Subcutaneous abdominal adipose tissue (tissue), 5 donors: ENCODE results near the gene GABBR1.

Experiments
- H3K27ac ChIP-seq: one replicate; pipeline ENCODE4 v1.7.0; 2013; ENCODE audit warnings: low read depth, mild to moderate bottlenecking, inconsistent platforms, low read length, moderate library complexity
- H3K27me3 ChIP-seq, 5 donors: one replicate each; pipeline ENCODE4 v1.7.0; 2013; ENCODE audit warnings: low read length in 5 of 5, inconsistent platforms in 1 of 5; ENCODE audit not compliant: control insufficient read depth in 5 of 5, insufficient read depth in 4 of 5
- H3K36me3 ChIP-seq, 5 donors: one replicate each; pipeline ENCODE4 v1.7.0; 2013; ENCODE audit warnings: low read length in 5 of 5; ENCODE audit not compliant: control insufficient read depth in 5 of 5, insufficient read depth in 5 of 5
- H3K4me1 ChIP-seq, 5 donors: one replicate each; pipeline ENCODE4 v1.7.0; 2013; ENCODE audit warnings: low read length in 5 of 5, mild to moderate bottlenecking in 3 of 5, moderate library complexity in 1 of 5; ENCODE audit not compliant: control insufficient read depth in 5 of 5, insufficient read depth in 5 of 5
- H3K4me3 ChIP-seq, 5 donors: one replicate each; pipeline ENCODE4 v1.7.0; 2013; ENCODE audit warnings: low read length in 5 of 5, low read depth in 1 of 5
- H3K9ac ChIP-seq, 5 donors: one replicate each; pipeline ENCODE4 v1.7.0; 2013; ENCODE audit warnings: low read length in 5 of 5, mild to moderate bottlenecking in 4 of 5, moderate library complexity in 3 of 5
- H3K9me3 ChIP-seq, 5 donors: one replicate each; pipeline ENCODE4 v1.7.0; 2013; ENCODE audit warnings: low read length in 5 of 5; ENCODE audit not compliant: control insufficient read depth in 5 of 5
- donor health status: healthy.
- donor health status: healthy.
- donor health status: healthy.
- donor health status: healthy.
- donor health status: healthy.

Gene GABBR1

GRCh38 chr6:29624520-29624961 lies 8.4 kb downstream of the GABBR1 start:
- H3K4me3 ChIP-seq = no peak overlapping the region
- H3K36me3 ChIP-seq = peaks cover 3 to 43% (median 30%) of the 10 kb centered on the region in 5 donors
- no peaks in the 10 kb centered on the region for H3K9me3 ChIP-seq
- peaks cover 0 to 4% (median 0%) of the 10 kb centered on the region in 5 donors for H3K27me3 ChIP-seq
- H3K4me1 ChIP-seq = peaks cover 0 to 16% (median 15%) of the 10 kb centered on the region in 5 donors
- no peak overlapping the region for H3K27ac ChIP-seq
- H3K9ac ChIP-seq = no peak overlapping the region

DNA sequence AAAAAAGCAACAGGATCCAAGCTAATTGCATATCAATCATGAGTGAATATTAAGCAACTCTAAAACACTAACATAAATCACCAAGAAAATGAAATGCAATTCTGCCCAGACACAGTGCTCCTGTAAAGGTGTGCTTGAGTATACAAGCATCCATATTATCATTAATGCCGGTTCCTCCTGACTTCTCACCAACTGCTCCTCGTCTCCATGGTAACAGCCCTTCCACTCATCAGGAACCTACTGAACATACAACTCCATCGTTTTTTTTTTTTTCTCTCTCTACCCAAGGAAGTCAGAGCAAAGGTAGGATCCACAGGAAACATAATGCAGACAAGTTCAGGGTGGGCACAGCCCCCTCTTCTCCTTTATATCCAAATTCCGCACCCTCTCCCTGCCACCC lies 12.4 kb downstream of the GABBR1 start:
- Histone ChIP-seq H3K9ac (no peak overlapping the region), H3K4me1 (no peaks in the 10 kb centered on the region), H3K27me3 (no peaks in the 10 kb centered on the region), H3K27ac (no peak overlapping the region), H3K4me3 (no peak overlapping the region), H3K9me3 (no peaks in the 10 kb centered on the region), H3K36me3 (peaks cover 10 to 54% (median 40%) of the 10 kb centered on the region in 5 donors)

DNA sequence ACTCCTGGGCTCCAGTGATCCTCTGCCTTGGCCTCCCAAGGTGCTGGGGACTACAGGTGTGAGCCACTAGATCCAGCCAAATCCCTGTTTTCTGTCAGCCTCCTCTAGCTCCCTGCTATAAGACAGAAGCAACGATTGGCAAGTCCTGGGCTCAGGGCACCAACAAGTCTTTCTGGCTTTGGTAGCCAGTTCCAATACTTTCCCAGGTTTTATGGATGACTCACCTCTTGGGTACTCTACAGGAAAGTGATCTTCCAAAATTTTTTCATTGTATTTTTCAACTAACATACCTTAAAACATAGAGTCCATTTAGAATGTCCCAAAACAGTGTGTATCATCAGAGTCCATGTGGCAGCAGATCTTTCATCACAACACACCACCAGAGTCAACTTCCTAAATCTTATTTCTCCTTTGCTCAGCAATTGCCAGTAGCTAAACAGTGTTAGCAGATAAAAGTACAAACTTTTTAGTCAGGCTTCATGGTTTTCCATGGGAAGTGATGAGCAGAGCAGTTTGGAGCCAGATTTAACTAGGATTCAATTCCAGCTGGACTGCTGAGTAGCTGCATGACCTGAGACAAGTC lies 13.3 kb downstream of the GABBR1 start:
- Histone ChIP-seq H3K36me3 (peaks cover 10 to 55% (median 40%) of the 10 kb centered on the region in 5 donors), H3K27me3 (no peaks in the 10 kb centered on the region), H3K9me3 (no peaks in the 10 kb centered on the region), H3K9ac (no peak overlapping the region), H3K4me1 (no peaks in the 10 kb centered on the region), H3K27ac (no peak overlapping the region), H3K4me3 (no peak overlapping the region)

GRCh38 chr6:29617782-29618554 lies 15.0 kb downstream of the GABBR1 start:
- no peaks in the 10 kb centered on the region for H3K27me3 ChIP-seq
- H3K9ac ChIP-seq = no peak overlapping the region
- H3K36me3 ChIP-seq = peaks cover 20 to 60% (median 42%) of the 10 kb centered on the region in 5 donors
- H3K4me1 ChIP-seq = no peaks in the 10 kb centered on the region
- H3K27ac ChIP-seq = no peak overlapping the region
- no peaks in the 10 kb centered on the region for H3K9me3 ChIP-seq
- no peak overlapping the region for H3K4me3 ChIP-seq

GRCh38 chr6:29611426-29611825 lies 21.6 kb downstream of the GABBR1 start:
- no peak overlapping the region for H3K4me3 ChIP-seq
- H3K27ac ChIP-seq = no peak overlapping the region
- H3K27me3 ChIP-seq = no peaks in the 10 kb centered on the region
- H3K4me1 ChIP-seq = no peaks in the 10 kb centered on the region
- peaks cover 13 to 62% (median 53%) of the 10 kb centered on the region in 5 donors for H3K36me3 ChIP-seq
- no peaks in the 10 kb centered on the region for H3K9me3 ChIP-seq
- no peak overlapping the region for H3K9ac ChIP-seq

GRCh38 chr6:29610540-29610939 lies 22.4 kb downstream of the GABBR1 start:
- peaks cover 13 to 71% (median 61%) of the 10 kb centered on the region in 5 donors for H3K36me3 ChIP-seq

GRCh38 chr6:29608131-29608530 lies 24.9 kb downstream of the GABBR1 start:
- H3K36me3 ChIP-seq = peaks cover 3 to 72% (median 70%) of the 10 kb centered on the region in 5 donors
- peaks cover 0 to 4% (median 0%) of the 10 kb centered on the region in 5 donors for H3K4me1 ChIP-seq
- no peaks in the 10 kb centered on the region for H3K9me3 ChIP-seq
- H3K27me3 ChIP-seq = no peaks in the 10 kb centered on the region
- H3K4me3 ChIP-seq = no peak overlapping the region
- H3K9ac ChIP-seq = no peak overlapping the region
- H3K27ac ChIP-seq = no peak overlapping the region

More at GRCh38 chr6:29610540-29610939, 22.4 kb downstream of the GABBR1 start:
- Histone ChIP-seq H3K27me3 (no peaks in the 10 kb centered on the region), H3K27ac (no peak overlapping the region), H3K9me3 (no peaks in the 10 kb centered on the region), H3K4me3 (no peak overlapping the region), H3K4me1 (peaks cover 0 to 3% (median 0%) of the 10 kb centered on the region in 5 donors), H3K9ac (no peak overlapping the region)

DNA sequence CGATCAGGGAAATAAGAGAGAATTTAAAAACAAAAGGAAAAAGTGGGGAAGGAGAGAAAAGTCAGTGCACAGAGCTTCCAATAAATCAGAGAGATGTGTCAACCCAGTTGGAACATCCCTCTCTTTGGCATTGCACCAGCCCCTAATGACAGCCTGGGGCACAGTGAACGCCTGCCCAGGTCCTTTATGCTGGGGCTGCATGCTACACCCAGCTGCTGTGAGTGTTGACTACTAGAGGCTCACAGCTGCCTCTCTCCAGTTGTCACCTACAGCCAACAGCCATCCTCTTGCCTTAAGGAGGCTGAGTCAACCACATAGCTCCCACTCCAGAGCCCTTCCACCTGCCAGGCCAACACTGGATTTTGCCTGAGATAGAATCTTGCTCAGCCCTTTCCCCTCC lies 29.1 kb downstream of the GABBR1 start:
- Histone ChIP-seq H3K4me3 (no peak overlapping the region), H3K9me3 (no peaks in the 10 kb centered on the region), H3K9ac (no peak overlapping the region), H3K4me1 (peaks cover 0 to 4% (median 0%) of the 10 kb centered on the region in 5 donors), H3K36me3 (peaks cover 1 to 59% (median 57%) of the 10 kb centered on the region in 5 donors), H3K27me3 (no peaks in the 10 kb centered on the region), H3K27ac (no peak overlapping the region)

GRCh38 chr6:29603456-29603855 lies 29.5 kb downstream of the GABBR1 start:
- Histone ChIP-seq H3K36me3 (peaks cover 0 to 55% (median 52%) of the 10 kb centered on the region in 5 donors), H3K4me3 (no peak overlapping the region), H3K27me3 (no peaks in the 10 kb centered on the region), H3K27ac (no peak overlapping the region), H3K4me1 (peaks cover 0 to 4% (median 0%) of the 10 kb centered on the region in 5 donors), H3K9me3 (no peaks in the 10 kb centered on the region), H3K9ac (no peak overlapping the region)
